ENCODE measurements around the gene KIF18B.
A peak's percentile ranks its signal among the peaks of the same experiment; 100 is the strongest.

KIF18B gene

GRCh38 chr17:44947461-44948314, at the start of gene KIF18B:
KIF18B (minus strand) TSS chr17:44947773; CDS start chr17:44936344, 11,429 bp downstream.
- peak; percentile 93 for DNase-seq (ENCODE audit: low spot score)

DNA sequence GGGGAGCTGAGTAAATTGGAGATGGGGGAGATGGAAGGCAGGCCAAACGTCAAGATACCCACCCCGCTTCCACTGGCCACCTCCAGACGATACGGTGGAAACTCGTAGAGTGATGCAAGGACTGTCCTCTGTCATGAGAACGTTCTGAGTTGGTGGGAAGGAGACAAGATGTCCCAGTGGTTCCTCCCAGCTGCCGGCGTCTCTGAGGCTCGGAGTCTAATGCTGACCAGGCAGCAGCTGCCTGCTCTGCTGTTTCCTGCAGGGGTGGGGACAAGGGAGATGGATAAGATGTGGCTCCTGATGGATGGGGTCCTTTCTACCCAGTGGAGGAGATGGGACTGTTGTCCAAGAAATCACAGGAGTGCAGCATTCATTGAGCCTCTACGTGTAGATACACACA, 48.7 kb upstream of the KIF18B start:
- DNase-seq (ENCODE audit: low spot score), result no peak

GRCh38 chr17:44995436-44996001, 47.9 kb upstream of the KIF18B start:
- no peak for DNase-seq (ENCODE audit: low spot score)

- DNase-seq (ENCODE audit: low spot score), result no peak
Measured at GRCh38 chr17:44992242-44992939, 44.8 kb upstream of the KIF18B start.

DNA sequence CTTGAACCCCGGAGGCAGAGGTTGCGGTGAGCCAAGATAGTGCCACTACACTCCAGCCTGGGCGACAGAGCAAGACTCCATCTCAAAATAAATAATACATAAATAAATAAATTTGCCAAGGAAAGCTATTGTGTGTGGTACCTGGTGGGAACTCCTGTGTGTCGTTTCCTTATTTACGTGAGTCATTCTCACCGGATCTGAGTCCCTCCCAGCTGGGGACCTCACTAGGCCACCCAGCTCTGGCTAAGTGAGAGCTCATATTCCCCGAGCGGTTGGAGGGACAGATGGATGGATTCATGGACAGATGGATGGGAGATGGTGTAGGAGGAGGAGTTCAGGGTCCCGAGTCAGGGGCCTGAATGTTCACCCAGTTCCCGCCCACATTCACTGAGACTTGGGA, 43.4 kb upstream of the KIF18B start:
- DNase-seq (ENCODE audit: low spot score), result no peak

DNA sequence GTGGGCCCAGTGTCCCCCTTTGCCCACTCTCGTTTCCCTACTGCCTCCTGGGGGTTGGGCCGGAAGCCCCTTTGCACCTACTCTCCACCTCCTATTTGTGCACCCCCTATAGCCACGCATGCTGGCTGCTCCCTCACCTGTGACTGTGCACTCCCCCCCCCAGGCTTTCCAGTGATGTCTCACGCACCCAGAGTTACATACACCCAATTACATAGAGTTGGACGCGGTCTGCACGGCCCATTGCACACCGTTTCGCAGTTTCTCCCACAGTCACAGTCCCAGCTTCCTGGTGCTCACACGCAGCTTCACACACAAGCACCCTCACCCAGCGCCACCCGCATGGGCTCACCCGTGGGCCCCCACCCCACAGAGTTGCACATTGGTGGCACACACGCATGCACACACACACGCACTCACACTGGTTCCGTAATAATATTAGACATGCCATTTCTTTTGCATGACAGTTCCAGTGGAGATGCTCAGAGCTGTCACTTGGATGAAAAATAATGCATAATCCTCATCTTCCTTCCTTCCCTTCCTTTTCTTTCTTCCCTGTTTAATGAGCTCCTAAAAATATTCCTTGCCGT, 42.1 kb upstream of the KIF18B start:
- no peak for DNase-seq (ENCODE audit: low spot score)

DNA sequence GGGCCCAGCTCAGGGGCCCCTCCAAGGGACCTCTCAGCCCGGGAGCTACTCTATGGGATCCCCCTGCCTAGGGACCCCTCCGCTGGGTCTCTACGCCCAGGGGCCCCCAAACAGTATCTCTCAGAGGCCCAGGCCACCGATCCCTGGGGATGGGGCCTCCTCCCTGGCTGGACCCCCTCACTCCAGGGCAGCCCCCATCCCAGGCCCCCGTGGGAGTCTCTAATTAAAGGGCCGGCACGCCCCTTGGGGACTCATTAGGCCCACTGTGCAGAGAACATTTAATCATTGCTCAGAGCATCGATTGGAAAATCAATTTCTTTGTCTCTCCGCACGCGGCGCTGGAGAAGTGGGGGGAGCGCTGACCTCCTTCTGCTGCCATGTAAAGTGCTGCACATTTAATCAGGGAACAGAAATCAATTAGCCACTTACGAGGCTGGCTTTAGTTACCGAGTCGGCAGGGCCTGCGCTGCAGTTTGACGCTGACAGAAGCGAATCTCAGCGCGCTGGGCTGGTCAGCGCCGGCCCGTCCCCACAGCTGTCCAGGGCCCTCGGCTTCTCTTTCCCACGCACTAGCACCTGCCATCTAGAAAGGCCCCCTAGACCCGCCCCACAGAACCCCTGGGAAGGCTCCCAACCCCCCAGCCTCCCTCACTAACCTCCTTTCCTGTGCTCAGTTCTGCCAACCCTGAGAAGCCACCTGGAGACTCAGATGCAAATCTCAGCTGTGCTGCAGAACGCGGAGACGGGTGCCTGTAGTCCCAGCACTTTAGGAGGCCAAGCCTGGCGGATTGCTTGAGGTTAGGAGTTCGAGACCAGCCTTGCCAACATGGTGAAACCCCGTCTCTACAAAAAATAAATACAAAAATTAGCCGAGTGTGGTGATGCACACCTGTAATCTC, 40.7 kb upstream of the KIF18B start:
- DNase-seq (ENCODE audit: low spot score), result no peak

GRCh38 chr17:44983563-44983962, 36.0 kb upstream of the KIF18B start:
- DNase-seq (ENCODE audit: low spot score), result no peak

DNA sequence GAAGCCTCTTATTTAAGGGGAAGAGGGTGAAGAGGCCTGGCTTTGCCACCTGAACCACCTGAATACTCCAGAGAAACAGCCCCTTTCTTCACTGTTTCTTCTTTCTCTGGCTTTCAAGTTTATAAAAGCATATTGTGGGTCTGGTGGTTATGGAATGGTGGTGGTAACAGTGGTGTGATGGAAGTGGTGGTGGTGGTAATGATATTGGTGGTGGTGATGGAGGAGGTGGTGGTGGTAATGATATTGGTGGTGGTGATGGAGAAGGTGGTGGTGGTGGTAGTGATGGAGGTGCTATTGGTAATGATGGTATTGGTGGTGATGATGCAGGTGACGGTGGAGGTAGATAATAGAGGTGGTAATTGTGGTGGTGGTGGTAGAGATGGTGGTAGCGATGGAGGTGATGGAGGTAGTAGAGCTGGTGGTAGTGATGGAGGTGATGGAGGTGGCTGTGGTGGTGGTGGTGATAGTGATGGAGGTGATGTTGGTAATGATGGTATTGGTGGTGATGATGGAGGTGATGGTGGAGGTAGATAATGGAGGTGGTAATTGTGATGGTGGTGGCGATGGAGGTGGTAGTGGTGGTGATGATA, 34.6 kb upstream of the KIF18B start:
- DNase-seq (ENCODE audit: low spot score), result no peak

- no peak for DNase-seq (ENCODE audit: low spot score)
Measured at GRCh38 chr17:44981221-44981968, 33.8 kb upstream of the KIF18B start.

GRCh38 chr17:44979426-44979995, 31.9 kb upstream of the KIF18B start:
- no peak for DNase-seq (ENCODE audit: low spot score)

GRCh38 chr17:44978807-44979206, 31.2 kb upstream of the KIF18B start:
- DNase-seq (ENCODE audit: low spot score), result no peak

DNA sequence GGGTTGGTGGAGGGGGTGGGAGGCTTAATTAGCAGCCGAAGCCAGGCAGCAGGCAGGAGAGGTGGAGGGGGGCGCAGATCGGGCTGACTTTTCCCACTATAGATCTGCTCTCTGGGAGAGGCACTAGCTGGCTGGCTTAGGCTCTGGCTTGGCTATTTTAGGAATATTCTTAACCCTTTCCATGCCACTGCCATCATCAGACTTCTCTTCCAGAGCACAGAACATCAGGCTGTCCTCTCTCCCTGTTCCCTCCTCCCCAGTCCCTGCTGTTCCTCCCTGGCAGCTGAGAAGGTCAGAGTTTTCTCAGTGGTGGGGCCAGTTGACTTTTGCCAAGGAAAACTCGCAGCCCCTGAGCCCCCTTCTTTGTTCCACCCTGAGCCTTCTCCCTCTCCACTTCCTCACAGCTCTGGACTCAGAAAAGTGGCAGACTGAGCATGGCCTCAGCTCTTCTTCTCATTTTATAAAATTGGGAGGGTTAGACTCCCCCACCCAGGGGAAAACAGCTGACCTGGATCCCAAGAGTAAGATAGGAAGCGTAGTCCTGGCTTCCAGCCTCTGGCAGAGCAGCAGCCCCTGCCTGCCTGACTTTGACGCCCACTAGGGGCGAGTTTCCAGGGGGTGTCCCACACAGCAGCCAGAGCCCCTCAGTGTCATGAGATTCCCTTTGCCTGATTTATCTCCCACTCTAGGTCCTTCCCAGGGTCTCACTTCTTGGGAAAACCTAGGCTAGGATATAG, 30.4 kb upstream of the KIF18B start:
- DNase-seq (ENCODE audit: low spot score), result no peak

DNA sequence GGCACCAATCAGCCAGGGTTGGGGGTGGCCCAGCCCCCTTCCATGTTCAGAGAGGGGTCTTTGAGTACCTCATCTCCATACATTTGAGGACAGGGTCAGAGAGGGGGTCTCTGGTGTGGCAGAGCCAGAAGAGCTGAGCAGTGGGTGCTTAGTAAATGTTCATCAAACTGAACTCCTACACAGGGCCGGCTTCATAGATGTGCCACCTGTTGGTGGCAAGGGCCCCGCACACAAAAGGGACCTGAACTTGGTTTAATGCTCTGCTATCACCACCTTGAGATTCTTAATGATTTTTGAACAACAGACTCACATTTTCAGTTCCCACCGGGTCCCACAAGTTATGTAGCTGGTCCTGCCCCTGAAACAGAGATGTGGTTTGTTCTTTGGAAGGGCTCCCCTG, 29.5 kb upstream of the KIF18B start:
- no peak for DNase-seq (ENCODE audit: low spot score)

- no peak for DNase-seq (ENCODE audit: low spot score)
Measured at GRCh38 chr17:44976206-44976605, 28.6 kb upstream of the KIF18B start.

DNA sequence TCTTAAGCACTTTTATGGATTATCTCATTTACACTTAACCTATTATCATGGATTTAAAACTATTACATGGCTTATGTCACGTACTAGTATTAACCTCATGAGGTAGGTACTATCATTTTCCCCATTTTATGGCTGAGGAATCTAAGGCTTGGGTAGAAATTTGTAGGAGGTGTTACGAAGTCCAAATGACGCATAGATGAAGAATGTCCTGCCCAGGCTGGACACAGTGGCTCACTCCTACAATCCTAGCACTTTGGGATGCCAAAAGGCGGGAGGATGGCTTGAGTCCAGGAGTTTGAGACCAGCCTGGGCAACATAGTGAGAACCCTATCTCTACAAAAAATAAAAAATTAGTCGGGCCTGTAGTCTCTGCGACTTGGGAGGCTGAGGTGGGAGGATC, 25.4 kb upstream of the KIF18B start:
- DNase-seq (ENCODE audit: low spot score), result no peak

GRCh38 chr17:44971776-44972483, 24.4 kb upstream of the KIF18B start:
- peak; percentile 35 for DNase-seq (ENCODE audit: low spot score)

GRCh38 chr17:44970136-44970741, 22.7 kb upstream of the KIF18B start:
- DNase-seq (ENCODE audit: low spot score), result no peak
